ENCODE measurements around the gene EPC2. TPM values are rescaled to one million over a fixed set of nuclear protein-coding genes. Genes with fewer than 3 reads are reported as not detected.

The EPC2 gene
- total and polyA plus RNA-seq, 2 of the 8 experiments (the other 6 are each of a cell fraction or from before 2014, with no cell fraction given) = 16.1 to 25.7 TPM

DNA sequence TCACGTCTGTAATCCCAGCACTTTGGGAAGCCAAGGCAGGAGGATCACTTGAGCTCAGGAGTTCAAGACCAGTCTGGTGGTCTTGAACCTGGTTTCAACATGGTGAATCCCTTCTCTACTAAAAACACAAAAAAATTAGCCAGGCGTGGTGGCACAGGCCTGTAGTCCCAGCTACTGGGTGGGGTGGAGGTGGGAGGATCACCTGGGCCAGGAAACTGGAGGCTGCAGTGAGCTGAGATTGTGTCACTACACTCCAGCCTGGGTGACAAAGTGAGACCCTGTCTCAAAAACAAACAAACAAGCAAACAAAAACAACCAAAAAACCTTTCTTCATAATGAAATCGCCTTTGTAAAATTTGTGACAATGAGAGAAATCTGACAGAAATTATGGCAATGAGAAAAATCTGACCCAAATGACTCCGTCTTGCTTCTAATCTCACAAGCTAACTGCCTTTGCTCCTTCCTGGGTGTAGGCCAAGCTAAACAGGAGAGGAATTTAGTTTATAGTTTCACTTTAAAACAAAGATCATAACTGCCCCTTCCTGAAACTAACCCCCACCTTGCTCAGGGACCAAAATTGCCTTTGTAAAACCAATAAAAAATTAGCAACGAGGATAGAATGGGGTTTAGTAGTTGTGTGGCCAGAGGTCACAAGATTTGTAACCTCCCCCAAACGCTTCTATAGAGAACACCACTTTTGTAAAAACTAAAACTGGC is 169.8 kb downstream of the EPC2 start (continued):
- TF ChIP-seq CEBPB (IDR thresholded peaks at IDR 0.05; ENCODE audit: low read depth, low read length) = no peak

Measured in H1 (cell line).